Measurements from ENCODE around the gene FAM171A1. TPM values are rescaled to one million over a fixed set of nuclear protein-coding genes. Genes with fewer than 3 reads are reported as not detected.
"Not testable (repeated sequence)": the region's sequence is repeated elsewhere in the genome, so short reads cannot be mapped to it uniquely, and the experiment has no call there.

Gene FAM171A1
- total RNA-seq, 1 donor from 2014 or later: 73.6 TPM

DNA sequence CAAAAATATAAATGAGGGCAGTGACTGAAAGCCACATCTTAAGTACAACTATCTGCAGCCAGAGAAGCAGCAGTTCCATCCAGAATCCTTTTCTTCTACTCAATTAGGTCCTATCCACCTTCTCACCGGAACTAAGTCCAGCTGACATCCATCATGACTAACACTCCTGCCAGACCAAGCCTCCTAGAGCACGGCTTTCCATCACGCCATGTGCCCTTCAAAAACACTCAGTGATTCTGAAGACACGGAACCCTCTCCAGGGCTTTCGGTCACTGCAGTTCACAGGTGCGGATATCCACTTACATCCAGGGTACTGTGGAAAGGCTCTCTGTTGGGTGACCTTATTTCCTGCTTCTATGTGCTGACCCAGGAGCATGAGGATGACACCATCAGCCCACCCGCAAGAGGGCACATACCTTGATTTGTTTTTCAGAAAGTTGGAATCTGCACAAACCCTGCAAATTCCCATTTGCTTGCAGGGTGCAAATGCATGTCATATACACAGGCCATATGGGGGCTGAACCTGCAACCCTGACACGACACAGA is 64.3 kb downstream of the FAM171A1 start:
- no peaks in the 10 kb centered on the region for H3K36me3 Mint-ChIP-seq
- H3K27me3 Mint-ChIP-seq (ENCODE audit: low read depth): no peaks in the 10 kb centered on the region
- no peak for DNase-seq (ENCODE audit: low spot score in 2 of 2, unreplicated experiment in 2 of 2)
- peaks cover 10% of the 10 kb centered on the region for H3K4me1 Mint-ChIP-seq
- no peak overlapping the region for H3K27ac Mint-ChIP-seq
- H3K9me3 Mint-ChIP-seq: no peaks in the 10 kb centered on the region
- H3K4me3 Mint-ChIP-seq: no peak overlapping the region
- TF ChIP-seq, protein P1, sequence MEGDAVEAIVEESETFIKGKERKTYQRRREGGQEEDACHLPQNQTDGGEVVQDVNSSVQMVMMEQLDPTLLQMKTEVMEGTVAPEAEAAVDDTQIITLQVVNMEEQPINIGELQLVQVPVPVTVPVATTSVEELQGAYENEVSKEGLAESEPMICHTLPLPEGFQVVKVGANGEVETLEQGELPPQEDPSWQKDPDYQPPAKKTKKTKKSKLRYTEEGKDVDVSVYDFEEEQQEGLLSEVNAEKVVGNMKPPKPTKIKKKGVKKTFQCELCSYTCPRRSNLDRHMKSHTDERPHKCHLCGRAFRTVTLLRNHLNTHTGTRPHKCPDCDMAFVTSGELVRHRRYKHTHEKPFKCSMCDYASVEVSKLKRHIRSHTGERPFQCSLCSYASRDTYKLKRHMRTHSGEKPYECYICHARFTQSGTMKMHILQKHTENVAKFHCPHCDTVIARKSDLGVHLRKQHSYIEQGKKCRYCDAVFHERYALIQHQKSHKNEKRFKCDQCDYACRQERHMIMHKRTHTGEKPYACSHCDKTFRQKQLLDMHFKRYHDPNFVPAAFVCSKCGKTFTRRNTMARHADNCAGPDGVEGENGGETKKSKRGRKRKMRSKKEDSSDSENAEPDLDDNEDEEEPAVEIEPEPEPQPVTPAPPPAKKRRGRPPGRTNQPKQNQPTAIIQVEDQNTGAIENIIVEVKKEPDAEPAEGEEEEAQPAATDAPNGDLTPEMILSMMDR (IDR thresholded peaks at IDR 0.05; ENCODE audit: unreplicated experiment): no peak

DNA sequence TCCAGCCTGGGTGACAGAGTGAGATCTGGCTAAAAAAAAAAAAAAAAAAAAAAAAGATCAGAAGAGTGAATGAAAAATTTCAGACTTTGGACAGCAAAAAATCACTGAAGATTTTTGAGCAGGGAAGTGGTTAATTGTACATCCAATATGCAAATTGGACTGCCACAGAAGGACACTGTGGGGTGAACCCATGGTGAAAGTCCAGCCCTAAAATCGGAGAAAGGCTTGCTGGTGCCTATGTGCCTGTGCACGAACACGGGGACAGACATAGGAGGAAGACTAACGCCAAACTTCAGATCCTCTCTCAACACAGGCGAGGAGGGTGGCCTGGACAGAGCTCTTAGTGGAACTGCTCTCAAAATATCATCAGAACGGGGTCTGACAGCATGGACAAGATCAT is 65.5 kb downstream of the FAM171A1 start:
- Mint-ChIP-seq H3K4me1 (peaks cover 5% of the 10 kb centered on the region), H3K27me3 (ENCODE audit: low read depth) (no peaks in the 10 kb centered on the region), H3K9me3 (no peaks in the 10 kb centered on the region), H3K27ac (no peak overlapping the region), H3K4me3 (no peak overlapping the region), H3K36me3 (no peaks in the 10 kb centered on the region)
- TF ChIP-seq, protein P1 (IDR thresholded peaks at IDR 0.05; ENCODE audit: unreplicated experiment): no peak
- no peak for DNase-seq (ENCODE audit: low spot score in 2 of 2, unreplicated experiment in 2 of 2)

DNA sequence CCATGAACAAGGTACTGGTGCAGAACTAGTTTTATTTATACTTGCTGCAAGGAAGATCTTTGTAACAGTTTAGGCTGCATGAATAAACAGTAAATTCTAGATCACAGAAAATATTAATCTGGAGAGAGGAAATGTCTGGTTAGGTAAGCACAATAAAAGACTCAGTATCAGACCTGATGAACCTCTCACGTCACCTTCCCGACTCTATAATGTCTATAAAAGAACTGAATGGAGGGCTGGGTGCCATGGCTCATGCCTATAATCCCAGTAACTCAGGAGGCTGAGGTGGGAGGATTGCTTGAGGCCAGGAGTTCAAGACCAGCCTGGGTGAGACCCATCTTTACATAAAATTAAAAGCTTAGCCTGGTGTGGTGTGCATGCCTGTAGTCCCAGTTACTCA is 65.9 kb downstream of the FAM171A1 start:
- TF ChIP-seq, protein P1 (IDR thresholded peaks at IDR 0.05; ENCODE audit: unreplicated experiment): no peak
- no peaks in the 10 kb centered on the region for H3K36me3 Mint-ChIP-seq
- H3K27ac Mint-ChIP-seq: no peak overlapping the region
- H3K9me3 Mint-ChIP-seq: no peaks in the 10 kb centered on the region
- no peak overlapping the region for H3K4me3 Mint-ChIP-seq
- H3K27me3 Mint-ChIP-seq (ENCODE audit: low read depth): no peaks in the 10 kb centered on the region
- DNase-seq (ENCODE audit: low spot score in 2 of 2, unreplicated experiment in 2 of 2): no peak
- peaks cover 4% of the 10 kb centered on the region for H3K4me1 Mint-ChIP-seq

DNA sequence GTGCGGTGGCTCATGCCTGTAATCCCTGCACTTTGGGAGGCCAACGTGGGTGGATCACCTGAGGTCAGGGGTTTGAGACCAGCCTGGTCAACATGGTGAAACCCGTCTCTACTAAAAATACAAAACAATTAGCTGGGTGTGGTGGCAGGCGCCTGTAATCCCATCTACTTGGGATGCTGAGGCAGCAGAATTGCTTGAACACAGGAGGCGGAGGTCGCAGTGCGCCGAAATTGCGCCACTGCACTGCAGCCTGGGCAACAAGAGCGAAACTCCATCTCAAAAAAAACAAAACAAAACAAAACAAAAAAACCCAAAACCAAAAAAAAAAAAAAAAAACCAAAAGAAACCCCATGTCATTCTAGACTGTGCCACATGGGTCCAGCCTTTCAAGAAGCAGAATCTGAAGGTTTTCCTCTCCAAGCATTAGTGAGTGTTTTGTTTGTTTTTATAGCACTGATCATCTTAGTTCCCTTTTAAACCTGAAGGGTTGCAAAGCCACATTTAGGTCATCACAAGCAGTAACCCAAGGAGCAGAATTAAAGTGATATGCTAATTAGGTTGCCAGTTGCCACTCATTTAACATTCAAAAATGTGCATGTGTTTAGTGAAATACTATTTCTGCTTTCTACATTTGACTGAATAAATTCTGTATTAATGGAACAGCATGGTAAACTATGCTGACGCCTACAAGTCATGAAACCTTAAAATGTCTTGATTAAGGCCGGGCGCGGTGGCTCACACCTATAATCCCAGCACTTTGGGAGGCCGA is 68.7 kb downstream of the FAM171A1 start:
- not testable (repeated sequence) for DNase-seq (ENCODE audit: low spot score in 2 of 2, unreplicated experiment in 2 of 2); H3K27me3 Mint-ChIP-seq (ENCODE audit: low read depth); H3K4me3 Mint-ChIP-seq; H3K9me3 Mint-ChIP-seq; H3K4me1 Mint-ChIP-seq; H3K36me3 Mint-ChIP-seq; H3K27ac Mint-ChIP-seq

DNA sequence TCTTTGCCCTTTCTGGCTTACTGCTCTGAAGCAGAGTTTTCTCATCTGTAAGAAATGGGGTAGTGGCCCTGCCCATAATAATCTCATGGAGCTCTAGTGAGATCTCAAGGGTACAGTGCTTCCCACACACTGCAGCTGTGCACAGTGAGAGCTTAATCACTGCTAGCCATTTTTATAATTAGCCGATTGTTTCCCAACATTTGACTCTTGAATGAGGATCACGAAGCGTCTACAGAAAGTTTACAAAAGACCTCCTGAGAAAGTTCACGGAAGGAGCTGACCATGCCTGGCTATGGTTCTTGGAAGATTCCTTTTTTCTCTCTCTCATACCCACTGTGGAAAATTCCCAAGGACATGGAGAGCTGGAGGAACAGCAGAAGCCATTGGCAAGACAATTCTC is 70.4 kb downstream of the FAM171A1 start:
- no peak for DNase-seq (ENCODE audit: low spot score in 2 of 2, unreplicated experiment in 2 of 2)
- Mint-ChIP-seq H3K9me3 (no peaks in the 10 kb centered on the region), H3K27ac (no peak overlapping the region), H3K4me1 (no peaks in the 10 kb centered on the region), H3K27me3 (ENCODE audit: low read depth) (no peaks in the 10 kb centered on the region), H3K36me3 (no peaks in the 10 kb centered on the region), H3K4me3 (no peak overlapping the region)
- TF ChIP-seq, protein P1 (IDR thresholded peaks at IDR 0.05; ENCODE audit: unreplicated experiment): no peak

DNA sequence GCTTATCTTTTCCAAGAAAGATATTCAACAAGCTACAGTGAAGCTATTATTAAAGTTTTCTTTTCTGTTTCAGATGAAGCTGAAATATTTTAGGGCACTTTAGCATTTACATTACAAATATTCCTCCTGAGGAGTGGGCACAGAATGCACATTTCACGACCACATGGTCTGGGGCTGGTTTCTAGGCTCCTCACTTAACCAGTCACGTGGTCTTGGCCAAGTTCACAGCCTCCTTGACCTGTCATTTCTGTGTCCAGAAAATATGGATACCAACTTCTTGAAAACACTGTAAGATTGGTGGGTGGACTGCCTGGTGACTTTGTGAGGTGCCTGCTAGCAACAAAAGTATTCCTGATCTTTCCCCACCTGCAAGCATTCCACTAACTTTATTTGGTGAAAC is 70.9 kb downstream of the FAM171A1 start:
- TF ChIP-seq, protein P1 (IDR thresholded peaks at IDR 0.05; ENCODE audit: unreplicated experiment): no peak

More for the DNA sequence above, 70.9 kb downstream of the FAM171A1 start:
- H3K9me3 Mint-ChIP-seq: no peaks in the 10 kb centered on the region
- H3K36me3 Mint-ChIP-seq: no peaks in the 10 kb centered on the region
- no peak overlapping the region for H3K27ac Mint-ChIP-seq
- no peak for DNase-seq (ENCODE audit: low spot score in 2 of 2, unreplicated experiment in 2 of 2)
- no peaks in the 10 kb centered on the region for H3K27me3 Mint-ChIP-seq (ENCODE audit: low read depth)
- no peaks in the 10 kb centered on the region for H3K4me1 Mint-ChIP-seq
- H3K4me3 Mint-ChIP-seq: no peak overlapping the region

All from mesothelial cell of epicardium (in vitro differentiated cells).